Renal cortical epithelial cell (primary cell): ENCODE results near the gene DISP2. TPM values are rescaled to one million over a fixed set of nuclear protein-coding genes. Genes with fewer than 3 reads are reported as not detected.

Experiments used
- DNase-seq: peaks from one replicate; pipeline ENCODE4 v3.0.0-alpha.2; 2011; ENCODE audit warnings: low read depth
- total RNA-seq: library from RNA; depleted of rRNA; stranded (reverse); fragments of >200 nt; gene quantifications from 2 replicates; pipeline ENCODE4 v1.2.3, GENCODE V29; 2014

The DISP2 gene
- total RNA-seq: 0.17 and 0.25 TPM in 2 replicates

- peak; percentile 30 for DNase-seq
Measured at GRCh38 chr15:40357723-40358470, at the start of gene DISP2. DISP2 (plus strand) TSS chr15:40358219; CDS start chr15:40358322, 103 bp downstream.

- no peak for DNase-seq
Measured at GRCh38 chr15:40309344-40309862, 48.6 kb upstream of the DISP2 start.

GRCh38 chr15:40310001-40310959 is 47.7 kb upstream of the DISP2 start:
- peak; percentile 27 for DNase-seq

GRCh38 chr15:40310993-40311392 is 47.0 kb upstream of the DISP2 start:
- no peak for DNase-seq

GRCh38 chr15:40312370-40313158 is 45.5 kb upstream of the DISP2 start:
- no peak for DNase-seq

- DNase-seq: peak; percentile 67
Measured at GRCh38 chr15:40313531-40314398, 44.3 kb upstream of the DISP2 start.

- no peak for DNase-seq
Measured at GRCh38 chr15:40314723-40315276, 43.2 kb upstream of the DISP2 start.

GRCh38 chr15:40316931-40317330 is 41.1 kb upstream of the DISP2 start:
- DNase-seq: no peak

GRCh38 chr15:40317580-40317979 is 40.4 kb upstream of the DISP2 start:
- no peak for DNase-seq

GRCh38 chr15:40320409-40320808 is 37.6 kb upstream of the DISP2 start:
- DNase-seq: no peak

- peak; percentile 71 for DNase-seq
Measured at GRCh38 chr15:40320931-40321371, 37.1 kb upstream of the DISP2 start.

- DNase-seq: no peak
Measured at GRCh38 chr15:40322531-40323238, 35.3 kb upstream of the DISP2 start.

GRCh38 chr15:40323239-40323952 is 34.6 kb upstream of the DISP2 start, which contains the start of gene INAFM2:
INAFM2 (plus strand) TSS chr15:40323692; CDS start chr15:40324056, 364 bp downstream.
- DNase-seq: peak; percentile 69

GRCh38 chr15:40323953-40324937 is 33.8 kb upstream of the DISP2 start:
- DNase-seq: no peak

- no peak for DNase-seq
Measured at GRCh38 chr15:40325188-40325587, 32.8 kb upstream of the DISP2 start.

- no peak for DNase-seq
Measured at GRCh38 chr15:40325700-40326099, 32.3 kb upstream of the DISP2 start.

- DNase-seq: no peak
Measured at GRCh38 chr15:40327457-40327856, 30.6 kb upstream of the DISP2 start.

GRCh38 chr15:40328176-40328575 is 29.8 kb upstream of the DISP2 start:
- peak; percentile 50 for DNase-seq
